Measurements from ENCODE around the gene PROP1.

DNA sequence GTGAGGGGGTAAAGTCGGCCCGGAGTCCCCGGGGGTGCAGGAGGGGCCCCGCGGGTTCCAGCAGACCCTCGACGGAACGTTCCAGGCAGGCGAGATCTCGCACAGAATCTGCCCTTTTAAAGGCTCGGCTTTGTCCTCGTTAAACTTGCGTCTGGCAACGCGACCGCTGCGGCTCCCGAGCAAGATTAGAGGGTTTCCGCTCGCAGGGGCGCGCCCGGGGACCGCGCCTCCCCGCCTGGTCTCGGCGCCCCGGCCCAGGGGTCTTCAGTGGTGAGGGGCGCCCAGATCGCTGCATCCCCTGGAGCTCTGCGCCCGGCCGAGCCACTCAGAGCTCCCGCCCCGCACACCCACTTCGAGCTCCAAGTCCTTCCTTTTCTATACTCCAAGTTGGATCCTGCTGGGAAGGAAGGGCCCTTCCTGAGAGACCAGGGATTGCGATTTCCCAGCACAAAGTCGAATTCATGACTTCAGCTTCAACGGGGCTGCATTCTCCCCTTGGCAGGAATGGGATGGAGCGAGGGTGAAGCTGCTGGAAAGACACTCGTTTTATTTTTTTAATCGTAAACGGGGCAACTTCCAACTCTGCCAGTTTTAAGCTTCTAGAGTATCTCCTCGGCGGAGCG is 11.3 kb downstream of the PROP1 start:
- no peak for TF ChIP-seq ZBTB6 (tag by site-specific recombination; IDR thresholded peaks at IDR 0.05)
- no peak for TF ChIP-seq RBAK (tag by site-specific recombination; IDR thresholded peaks at IDR 0.05)
- TF ChIP-seq ZNF146 (tag by site-specific recombination; IDR thresholded peaks at IDR 0.05) = no peak
